ENCODE data around the gene ARFGAP2. TPM values are rescaled to one million over a fixed set of nuclear protein-coding genes. Genes with fewer than 3 reads are reported as not detected.
A peak's percentile ranks its signal among the peaks of the same experiment; 100 is the strongest.

The ARFGAP2 gene
- polyA plus RNA-seq, 1 of the 3 experiments (the other 2 are of a cell fraction) = 52.5 TPM

DNA sequence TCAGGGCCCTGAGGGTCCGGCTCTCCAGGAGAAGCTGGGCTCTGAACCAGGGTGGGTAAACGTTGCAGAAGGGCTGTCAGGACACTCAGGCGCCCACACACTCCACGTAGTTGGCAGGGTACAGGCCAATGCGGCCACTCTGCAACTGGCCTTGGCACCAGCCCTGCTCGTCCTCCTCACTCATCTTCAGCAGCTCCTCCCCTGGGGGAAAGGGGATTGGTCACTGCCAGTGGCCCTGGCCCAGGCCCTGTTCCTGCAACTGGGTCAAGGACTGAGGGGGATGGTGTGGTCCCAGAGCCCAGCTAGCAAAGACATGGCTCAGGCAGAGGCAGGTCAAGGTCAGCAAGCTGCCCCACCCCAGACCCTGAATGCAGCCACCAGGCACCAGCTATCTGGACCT is 1.2 kb upstream of the ARFGAP2 start:
- Histone ChIP-seq H3K27ac (ENCODE audit: low read depth in 2 of 2, low read length in 1 of 2) (peak overlapping the region; percentile 94; a peak in 3 of 4 replicates), H2AFZ (ENCODE audit: low read depth) (peak overlapping the region; percentile 99; the same call in 1 of the 2 replicates), H3K79me2 (ENCODE audit: insufficient read depth) (peaks cover 38% of the 10 kb centered on the region), H3K4me1 (ENCODE audit: control insufficient read depth in 1 of 2, insufficient read depth in 2 of 2, low read depth in 1 of 2, low read length in 1 of 2) (peaks cover 15 to 18% of the 10 kb centered on the region in 2 experiments), H3K9ac (peak overlapping the region; percentile 94; the same call in 1 of the 2 replicates), H4K20me1 (ENCODE audit: insufficient read depth) (no peaks in the 10 kb centered on the region), H3K9me3 (no peaks in the 10 kb centered on the region), H3K27me3 (ENCODE audit: insufficient read depth) (no peaks in the 10 kb centered on the region), H3K9me2 (no peaks in the 10 kb centered on the region), H3K36me3 (replicated peaks in 1 of 2; ENCODE audit: control insufficient read depth in 1 of 2, insufficient read depth in 2 of 2, low read length in 1 of 2) (peaks cover 6 to 18% of the 10 kb centered on the region in 2 experiments), H3K4me2 (peak overlapping the region; percentile 99), H3K4me3 (ENCODE audit: low read depth in 2 of 2, low read length in 1 of 2) (no peak overlapping the region; a peak in 1 of 4 replicates), H3F3A (replicated peaks; ENCODE audit: insufficient read depth) (peaks cover 12% of the 10 kb centered on the region)
- POLR2A ChIA-PET = interaction anchor here (1.3 to 3.3 kb wide), 3 partner anchors 10 to 71 kb away, joined by 3 to 16 read pairs (median 5); partner anchors contain the start of gene ACP2
- CTCF ChIA-PET = interaction anchor here (0.6 to 4.2 kb wide), 26 partner anchors 8 to 286 kb away, joined by 3 to 78 read pairs (median 4); partner anchors contain the start of genes ACP2, DDB2, MYBPC3 and NR1H3
- no peak for TF ChIP-seq EP300 (IDR thresholded peaks at IDR 0.05; ENCODE audit: borderline replicate concordance in 1 of 2, low read depth in 1 of 2, low read length in 1 of 2)
- TF ChIP-seq NRF1 (IDR thresholded peaks at IDR 0.05; ENCODE audit: low read depth, low read length) = no peak
- TF ChIP-seq FOXJ3 (CRISPR knock-in tag; IDR thresholded peaks at IDR 0.05) = no peak
- TF ChIP-seq, protein P1, sequence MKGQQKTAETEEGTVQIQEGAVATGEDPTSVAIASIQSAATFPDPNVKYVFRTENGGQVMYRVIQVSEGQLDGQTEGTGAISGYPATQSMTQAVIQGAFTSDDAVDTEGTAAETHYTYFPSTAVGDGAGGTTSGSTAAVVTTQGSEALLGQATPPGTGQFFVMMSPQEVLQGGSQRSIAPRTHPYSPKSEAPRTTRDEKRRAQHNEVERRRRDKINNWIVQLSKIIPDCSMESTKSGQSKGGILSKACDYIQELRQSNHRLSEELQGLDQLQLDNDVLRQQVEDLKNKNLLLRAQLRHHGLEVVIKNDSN (IDR thresholded peaks at IDR 0.05; ENCODE audit: borderline replicate concordance, low read depth) = no peak
- TF ChIP-seq, protein P2, sequence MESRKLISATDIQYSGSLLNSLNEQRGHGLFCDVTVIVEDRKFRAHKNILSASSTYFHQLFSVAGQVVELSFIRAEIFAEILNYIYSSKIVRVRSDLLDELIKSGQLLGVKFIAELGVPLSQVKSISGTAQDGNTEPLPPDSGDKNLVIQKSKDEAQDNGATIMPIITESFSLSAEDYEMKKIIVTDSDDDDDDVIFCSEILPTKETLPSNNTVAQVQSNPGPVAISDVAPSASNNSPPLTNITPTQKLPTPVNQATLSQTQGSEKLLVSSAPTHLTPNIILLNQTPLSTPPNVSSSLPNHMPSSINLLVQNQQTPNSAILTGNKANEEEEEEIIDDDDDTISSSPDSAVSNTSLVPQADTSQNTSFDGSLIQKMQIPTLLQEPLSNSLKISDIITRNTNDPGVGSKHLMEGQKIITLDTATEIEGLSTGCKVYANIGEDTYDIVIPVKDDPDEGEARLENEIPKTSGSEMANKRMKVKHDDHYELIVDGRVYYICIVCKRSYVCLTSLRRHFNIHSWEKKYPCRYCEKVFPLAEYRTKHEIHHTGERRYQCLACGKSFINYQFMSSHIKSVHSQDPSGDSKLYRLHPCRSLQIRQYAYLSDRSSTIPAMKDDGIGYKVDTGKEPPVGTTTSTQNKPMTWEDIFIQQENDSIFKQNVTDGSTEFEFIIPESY (IDR thresholded peaks at IDR 0.05; ENCODE audit: borderline replicate concordance, low read depth) = no peak
- TF ChIP-seq, protein P3, sequence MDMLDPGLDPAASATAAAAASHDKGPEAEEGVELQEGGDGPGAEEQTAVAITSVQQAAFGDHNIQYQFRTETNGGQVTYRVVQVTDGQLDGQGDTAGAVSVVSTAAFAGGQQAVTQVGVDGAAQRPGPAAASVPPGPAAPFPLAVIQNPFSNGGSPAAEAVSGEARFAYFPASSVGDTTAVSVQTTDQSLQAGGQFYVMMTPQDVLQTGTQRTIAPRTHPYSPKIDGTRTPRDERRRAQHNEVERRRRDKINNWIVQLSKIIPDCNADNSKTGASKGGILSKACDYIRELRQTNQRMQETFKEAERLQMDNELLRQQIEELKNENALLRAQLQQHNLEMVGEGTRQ (IDR thresholded peaks at IDR 0.05; ENCODE audit: borderline replicate concordance, low read depth, low read length) = no peak
- TF ChIP-seq NFIC (IDR thresholded peaks at IDR 0.05; ENCODE audit: borderline replicate concordance) = no peak
- TF ChIP-seq RXRA (IDR thresholded peaks at IDR 0.05; ENCODE audit: borderline replicate concordance, low read depth) = no peak
- TF ChIP-seq, protein P4, sequence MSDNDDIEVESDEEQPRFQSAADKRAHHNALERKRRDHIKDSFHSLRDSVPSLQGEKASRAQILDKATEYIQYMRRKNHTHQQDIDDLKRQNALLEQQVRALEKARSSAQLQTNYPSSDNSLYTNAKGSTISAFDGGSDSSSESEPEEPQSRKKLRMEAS (IDR thresholded peaks at IDR 0.05; ENCODE audit: low read depth) = no peak
- TF ChIP-seq RCOR1 (IDR thresholded peaks at IDR 0.05; ENCODE audit: low read length) = no peak
- TF ChIP-seq TCF12 (IDR thresholded peaks at IDR 0.05) = no peak
- TF ChIP-seq SMC3 (IDR thresholded peaks at IDR 0.05; ENCODE audit: low read depth, low read length) = no peak
- TF ChIP-seq FOSL2 (IDR thresholded peaks at IDR 0.05; ENCODE audit: borderline replicate concordance, low read depth) = no peak
- TF ChIP-seq SIN3A (IDR thresholded peaks at IDR 0.05; ENCODE audit: borderline replicate concordance, low read depth, low read length) = no peak
- WGBS (ENCODE audit: low lambda C conversion rate) = 72% methylated on average over 6 of the region's 6 CpGs
- no peak for DNase-seq

All from SK-N-SH (cell line).